Lower leg skin (tissue), 3 donors: ENCODE data around the gene DENND1C.

Source experiments
- CTCF ChIP-seq, 3 donors: fragments of 450-650 bp; IDR thresholded peaks; one replicate each; pipeline ENCODE4 v1.5.1; 2016; ENCODE audit warnings: antibody characterized with exemption in 3 of 3, mild to moderate bottlenecking in 3 of 3, moderate library complexity in 2 of 3
- POLR2A ChIP-seq, 2 donors: fragments of 450-650 bp; IDR thresholded peaks; one replicate each; pipeline ENCODE4 v1.6.1; 2016 to 2017; ENCODE audit warnings: antibody characterized with exemption in 2 of 2, mild to moderate bottlenecking in 1 of 2, moderate library complexity in 1 of 2

GRCh38 chr19:6417713-6418561 is 63.6 kb downstream of the DENND1C start:
- no peak for TF ChIP-seq POLR2A (IDR thresholded peaks at IDR 0.05)
- TF ChIP-seq CTCF (IDR thresholded peaks at IDR 0.05): no peak
